Measurements from ENCODE around the gene ZSCAN20. TPM values are rescaled to one million over a fixed set of nuclear protein-coding genes. Genes with fewer than 3 reads are reported as not detected.

Gene ZSCAN20
- total and polyA plus RNA-seq, 9 of the 15 experiments (the other 6 are each of a cell fraction or from before 2014, with no cell fraction given), result 0.36 to 3.3 (median 2.0) TPM

DNA sequence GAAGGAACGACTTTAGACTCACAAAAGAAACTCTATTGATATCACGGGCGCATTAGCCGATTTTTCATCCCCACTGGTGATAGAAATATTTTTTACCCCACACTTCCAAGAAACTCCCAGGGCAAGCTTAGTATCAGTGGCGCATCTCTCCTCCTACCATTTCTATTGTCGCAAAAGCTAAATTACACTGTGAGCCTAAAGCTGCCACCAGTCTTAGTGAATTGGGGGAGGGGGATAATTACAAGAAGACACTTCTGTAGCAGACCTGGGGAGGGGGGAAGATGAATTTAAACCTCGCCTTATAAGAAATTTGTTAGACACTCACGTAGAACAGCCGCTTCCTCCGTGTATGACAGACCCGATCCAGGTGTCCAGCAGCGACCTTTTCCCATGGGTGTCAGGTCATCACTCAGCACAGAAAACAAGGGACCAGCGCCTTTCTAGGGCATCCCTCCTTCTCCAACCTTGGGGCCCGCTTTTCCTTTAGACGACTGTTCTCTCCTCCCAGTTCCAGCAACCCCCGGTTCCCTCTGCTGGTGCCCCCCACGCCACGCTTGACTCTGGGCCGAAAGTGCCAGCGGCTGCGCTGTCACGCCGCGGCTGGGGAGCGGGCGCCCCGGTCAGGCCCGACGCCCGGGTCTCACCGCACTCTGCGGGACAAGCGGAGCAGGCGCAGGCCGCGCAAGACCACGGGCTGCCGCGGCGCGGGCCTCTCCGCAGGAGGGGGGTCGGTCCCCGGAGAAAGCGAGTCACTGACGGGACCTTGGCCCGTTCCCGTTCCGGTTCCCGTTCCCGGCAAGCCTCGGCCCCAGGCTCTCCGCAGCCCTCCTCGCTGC lies 42.4 kb upstream of the ZSCAN20 start (continued):
- TF ChIP-seq MAFG (tag; conservative IDR thresholded peaks at IDR 0.05) (no peak), TAF15 (IDR thresholded peaks at IDR 0.05; ENCODE audit: low read depth, low read length) (no peak), RNF2 (IDR thresholded peaks at IDR 0.05) (peak; percentile 37; the same call in 1 of the 2 replicates), RBM39 (optimal IDR thresholded peaks at IDR 0.05; ENCODE audit: low read depth, low read length) (no peak), RBM14 (IDR thresholded peaks at IDR 0.05; ENCODE audit: borderline replicate concordance, insufficient read depth, low read depth, low read length) (no peak), HNRNPH1 (optimal IDR thresholded peaks at IDR 0.05; ENCODE audit: low read depth, low read length) (no peak), SIN3A (IDR thresholded peaks at IDR 0.05; ENCODE audit: borderline replicate concordance in 2 of 2, control insufficient read depth in 1 of 2, low read depth in 2 of 2, low read length in 2 of 2) (no peak), NELFE (IDR thresholded peaks at IDR 0.05; ENCODE audit: insufficient read depth, insufficient read length) (no peak), CUX1 (CRISPR knock-in tag; IDR thresholded peaks at IDR 0.05) (no peak), PCBP1 (IDR thresholded peaks at IDR 0.05; ENCODE audit: low read depth, low read length, poor library complexity, severe bottlenecking) (peak; percentile 51), ZNF668 (CRISPR knock-in tag; IDR thresholded peaks at IDR 0.05) (no peak), GATAD2B (IDR thresholded peaks at IDR 0.05; ENCODE audit: borderline replicate concordance) (no peak), SLC30A9 (CRISPR knock-in tag; IDR thresholded peaks at IDR 0.05) (no peak), TARDBP (IDR thresholded peaks at IDR 0.05) (no peak), THAP12 (CRISPR knock-in tag; IDR thresholded peaks at IDR 0.05) (no peak)
- TF ChIP-seq, protein P1, sequence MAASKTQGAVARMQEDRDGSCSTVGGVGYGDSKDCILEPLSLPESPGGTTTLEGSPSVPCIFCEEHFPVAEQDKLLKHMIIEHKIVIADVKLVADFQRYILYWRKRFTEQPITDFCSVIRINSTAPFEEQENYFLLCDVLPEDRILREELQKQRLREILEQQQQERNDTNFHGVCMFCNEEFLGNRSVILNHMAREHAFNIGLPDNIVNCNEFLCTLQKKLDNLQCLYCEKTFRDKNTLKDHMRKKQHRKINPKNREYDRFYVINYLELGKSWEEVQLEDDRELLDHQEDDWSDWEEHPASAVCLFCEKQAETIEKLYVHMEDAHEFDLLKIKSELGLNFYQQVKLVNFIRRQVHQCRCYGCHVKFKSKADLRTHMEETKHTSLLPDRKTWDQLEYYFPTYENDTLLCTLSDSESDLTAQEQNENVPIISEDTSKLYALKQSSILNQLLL (CRISPR knock-in tag; IDR thresholded peaks at IDR 0.05; ENCODE audit: borderline replicate concordance), result no peak

Measured in K562 (cell line).